Right ventricle myocardium inferior (tissue), 1 donor: Measurements from ENCODE around the gene CADPS2. TPM values are rescaled to one million over a fixed set of nuclear protein-coding genes. Genes with fewer than 3 reads are reported as not detected.
"Not testable (repeated sequence)": the region's sequence is repeated elsewhere in the genome, so short reads cannot be mapped to it uniquely, and the experiment has no call there.

Experiments
- ATAC-seq: fragments of 200-7000 bp; cut with Tn5 transposase; one replicate; pipeline ENCODE4 v1.9.1; 2020; ENCODE audit warnings: mild to moderate bottlenecking, moderate library complexity
- DNase-seq: peaks from one replicate; pipeline ENCODE4 v3.0.0; 2021; ENCODE audit errors: missing footprints
- intact Hi-C: fragments of 100-400 bp; cut with DNase I; formaldehyde crosslinking; loops from one replicate; pipeline ENCODE4 v1.11.0; 2022
- total RNA-seq: library from RNA; stranded (reverse); fragmentation: NEBNext Ultra II Directional; extraction: Animal tissue kit (Norgen Biotek cat#: 25700); gene quantifications from one replicate; pipeline ENCODE4 v1.2.1, GENCODE V29; 2021
- donor health status: DM: no; HTN: yes; CAD: no; lungs with severe emphysema.

Gene CADPS2
- total RNA-seq, 1 donor from 2014 or later = 20.8 TPM

- intact Hi-C loops = no loop called here
- DNase-seq (no peak), ATAC-seq (no peak)
Measured at GRCh38 chr7:122689346-122690109, 196.7 kb downstream of the CADPS2 start.

DNA sequence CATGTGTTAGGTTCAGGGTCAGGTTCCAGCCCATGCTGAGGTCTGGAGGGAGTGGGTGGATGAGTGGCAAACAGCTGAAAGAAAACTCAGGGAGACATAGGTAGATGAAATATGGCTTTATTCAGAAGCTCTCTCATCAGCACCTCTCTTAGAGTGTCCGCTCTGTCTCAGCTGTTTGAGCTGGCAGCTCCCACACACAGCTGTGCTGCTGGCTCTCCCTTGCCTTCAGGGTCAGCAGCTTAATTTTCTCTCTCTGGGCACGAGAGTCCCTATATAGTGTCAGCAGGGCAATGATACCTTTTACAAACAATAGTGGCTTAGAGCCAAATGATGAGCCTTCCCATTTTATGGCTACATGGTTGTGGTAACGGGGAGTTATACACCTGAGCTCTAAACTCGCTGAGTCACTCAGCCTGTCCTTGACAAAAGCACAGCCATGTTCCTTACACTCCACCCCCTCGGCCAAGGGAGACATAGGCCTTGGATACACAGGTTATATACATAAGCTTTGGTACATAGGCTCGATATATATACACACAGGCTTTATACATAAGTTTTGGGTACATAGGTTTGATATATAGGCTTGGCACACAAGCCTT lies 197.8 kb downstream of the CADPS2 start:
- DNase-seq (no peak), ATAC-seq (peak; percentile 9)
- intact Hi-C loops = no loop called here

- intact Hi-C loops = no loop called here
- no peak for DNase-seq
- ATAC-seq = no peak
Measured at GRCh38 chr7:122686360-122686878, 199.8 kb downstream of the CADPS2 start.

DNA sequence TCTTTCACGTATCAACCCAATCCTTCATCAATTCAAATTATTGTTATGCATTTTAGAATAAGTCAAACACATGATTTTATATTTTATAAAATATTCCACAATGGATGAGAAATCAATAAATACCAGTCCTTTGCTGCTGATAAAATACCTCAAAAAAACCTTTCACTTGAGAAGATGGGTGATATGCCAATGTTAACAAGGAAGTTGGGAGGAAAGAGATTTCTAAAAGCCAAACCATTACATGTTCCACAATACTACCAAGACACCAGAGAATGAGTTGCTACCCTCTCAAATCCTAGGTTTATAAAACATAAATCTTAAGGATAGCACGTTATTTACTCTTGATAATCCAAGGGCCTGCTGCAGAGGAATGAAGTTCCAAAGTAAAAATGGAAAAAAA lies 201.8 kb downstream of the CADPS2 start:
- ATAC-seq (no peak), DNase-seq (no peak)
- intact Hi-C loops = no loop called here

DNA sequence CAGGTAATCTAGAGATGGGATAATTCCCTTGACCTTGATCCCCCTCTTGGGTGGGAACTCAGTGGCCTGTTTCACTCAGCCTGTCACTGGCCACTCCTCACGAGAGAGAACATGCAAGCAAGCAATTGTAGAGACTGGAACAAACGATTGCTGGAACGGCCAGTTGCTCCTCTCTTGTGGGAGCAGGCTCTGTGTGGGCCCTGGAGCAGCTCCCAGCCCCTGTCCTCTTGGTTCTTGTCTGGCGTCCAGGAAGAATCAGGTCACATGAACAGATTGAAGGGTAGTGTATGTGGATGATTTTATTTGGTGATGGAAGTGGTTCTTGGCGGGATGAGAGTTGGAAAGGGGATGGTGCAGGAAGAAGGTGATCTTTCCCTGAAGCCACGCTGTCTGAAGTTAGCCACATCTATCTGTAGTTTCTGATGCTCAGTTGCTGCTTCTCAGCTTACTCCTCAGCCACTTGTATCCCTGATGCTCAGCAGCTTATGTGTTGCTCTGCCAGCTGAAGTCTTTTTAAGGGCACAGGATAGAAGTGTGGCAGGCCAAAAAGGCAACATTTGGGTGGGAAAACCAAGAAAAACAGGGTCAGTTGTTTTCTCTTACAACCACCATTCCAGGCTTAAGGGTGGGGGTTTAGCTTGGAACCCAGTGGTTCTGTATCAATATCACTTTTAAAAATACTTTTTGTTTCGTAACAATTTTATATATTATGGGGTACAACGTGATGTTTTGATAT lies 203.3 kb downstream of the CADPS2 start:
- intact Hi-C loops = no loop called here
- DNase-seq (no peak), ATAC-seq (peak; percentile 84)

DNA sequence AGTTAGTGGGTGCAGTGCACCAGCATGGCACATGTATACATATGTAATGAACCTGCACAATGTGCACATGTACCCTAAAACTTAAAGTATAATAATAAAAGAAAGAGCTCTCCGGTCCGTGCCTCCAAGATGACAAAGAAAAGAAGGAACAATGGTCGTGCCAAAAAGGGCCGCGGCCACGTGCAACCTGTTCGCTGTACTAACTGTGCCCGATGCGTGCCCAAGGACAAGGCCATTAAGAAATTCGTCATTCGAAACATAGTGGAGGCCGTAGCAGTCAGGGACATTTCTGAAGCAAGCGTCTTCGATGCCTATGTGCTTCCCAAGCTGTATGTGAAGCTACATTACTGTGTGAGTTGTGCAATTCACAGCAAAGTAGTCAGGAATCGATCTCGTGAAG lies 205.1 kb downstream of the CADPS2 start:
- ATAC-seq, intact Hi-C loops, DNase-seq: not testable (repeated sequence)

- intact Hi-C loops = no loop called here
- no peak for ATAC-seq
- no peak for DNase-seq
Measured at GRCh38 chr7:122679813-122680212, 206.4 kb downstream of the CADPS2 start.

GRCh38 chr7:122679269-122679709 lies 207.0 kb downstream of the CADPS2 start:
- intact Hi-C loops = not testable (repeated sequence)

DNA sequence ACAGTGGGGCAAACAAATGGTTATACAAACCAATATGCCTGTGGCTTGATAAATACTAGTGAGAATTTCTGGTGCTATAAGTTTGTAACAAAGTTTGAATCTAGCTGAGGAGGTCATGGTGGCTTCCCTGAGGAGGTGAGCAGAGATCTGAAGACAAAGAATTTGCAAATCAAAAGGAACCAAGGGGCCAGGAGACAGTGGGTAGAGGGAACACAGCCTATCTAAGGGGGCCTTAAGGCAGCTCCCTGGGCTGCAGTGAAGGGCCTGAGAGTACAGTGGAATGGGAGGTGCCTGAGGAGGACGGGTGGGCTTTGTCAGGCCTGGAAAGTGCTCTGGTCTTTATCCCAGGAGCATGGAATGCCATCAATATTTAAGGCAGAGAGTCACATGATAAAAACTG lies 209.1 kb downstream of the CADPS2 start:
- DNase-seq = no peak
- no peak for ATAC-seq
- intact Hi-C loops = no loop called here

More at GRCh38 chr7:122679269-122679709, 207.0 kb downstream of the CADPS2 start:
- not testable (repeated sequence) for DNase-seq, ATAC-seq

- DNase-seq (no peak), ATAC-seq (no peak)
- intact Hi-C loops = no loop called here
Measured at GRCh38 chr7:122676466-122676865, 209.8 kb downstream of the CADPS2 start.

GRCh38 chr7:122675621-122676020 lies 210.6 kb downstream of the CADPS2 start:
- ATAC-seq (no peak), DNase-seq (no peak)
- intact Hi-C loops = no loop called here

- intact Hi-C loops = no loop called here
- DNase-seq = no peak
- ATAC-seq = no peak
Measured at GRCh38 chr7:122675011-122675410, 211.2 kb downstream of the CADPS2 start.

DNA sequence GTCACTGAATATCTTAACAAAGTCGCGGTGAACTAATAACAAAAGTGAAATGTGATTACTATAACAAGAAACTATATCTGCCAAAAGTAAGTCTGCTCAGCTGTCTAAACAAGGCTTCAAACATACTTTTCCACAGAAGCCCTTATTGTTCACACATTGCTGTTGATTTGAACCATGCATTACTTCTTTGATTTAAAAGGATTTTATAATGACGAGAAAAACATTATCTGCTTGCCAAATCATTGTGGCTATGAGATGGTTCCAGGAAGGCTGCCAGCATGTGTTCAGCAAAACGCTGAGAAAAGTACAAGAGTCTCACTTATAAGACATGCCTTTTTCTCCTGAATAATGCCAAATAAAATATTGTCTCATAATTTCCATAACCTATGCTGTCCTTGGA lies 211.8 kb downstream of the CADPS2 start:
- DNase-seq = no peak
- intact Hi-C loops = no loop called here

DNA sequence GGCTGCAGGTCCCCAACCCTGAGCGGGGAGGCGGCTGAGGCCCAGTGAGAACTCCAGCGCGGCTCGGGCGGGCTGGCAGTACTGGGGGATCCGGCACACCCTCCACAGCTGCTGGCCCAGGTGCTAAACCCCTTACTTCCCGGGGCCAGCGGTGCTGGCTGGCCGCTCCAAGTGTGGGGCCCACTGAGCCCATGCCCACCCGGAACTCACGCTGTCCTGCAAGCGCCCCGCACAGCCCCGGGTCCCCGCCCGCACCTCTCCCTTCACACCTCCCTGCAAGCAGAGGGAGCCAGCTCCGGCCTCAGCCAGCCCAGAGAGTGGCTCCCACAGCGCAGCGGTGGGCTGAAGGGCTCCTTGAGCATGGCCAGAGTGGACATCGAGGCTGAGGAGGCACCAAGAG lies 212.3 kb downstream of the CADPS2 start:
- DNase-seq = no peak
- intact Hi-C loops = no loop called here
- ATAC-seq = no peak

More for the DNA sequence above, 211.8 kb downstream of the CADPS2 start:
- no peak for ATAC-seq

GRCh38 chr7:122672536-122672935 lies 213.7 kb downstream of the CADPS2 start:
- no peak for ATAC-seq
- intact Hi-C loops = no loop called here
- no peak for DNase-seq

DNA sequence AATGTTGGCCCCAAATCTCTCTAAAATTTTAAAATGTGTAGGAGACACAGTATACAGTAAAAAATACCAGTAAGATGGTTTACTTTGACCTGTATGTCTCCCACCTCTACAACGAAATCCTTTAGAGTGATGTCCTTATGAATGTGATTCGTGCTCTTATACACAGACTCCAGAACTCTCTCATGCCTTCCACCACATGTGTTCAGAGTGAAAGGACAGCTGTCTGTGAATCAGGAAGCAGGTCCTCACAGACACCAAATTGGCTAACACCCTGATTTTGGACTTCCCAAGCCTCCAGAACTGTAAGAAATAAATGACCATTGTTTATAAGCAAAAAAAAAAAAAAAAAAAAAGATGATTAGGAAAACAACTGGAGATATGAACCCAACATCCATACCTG lies 222.5 kb downstream of the CADPS2 start:
- no peak for ATAC-seq
- intact Hi-C loops = no loop called here

DNA sequence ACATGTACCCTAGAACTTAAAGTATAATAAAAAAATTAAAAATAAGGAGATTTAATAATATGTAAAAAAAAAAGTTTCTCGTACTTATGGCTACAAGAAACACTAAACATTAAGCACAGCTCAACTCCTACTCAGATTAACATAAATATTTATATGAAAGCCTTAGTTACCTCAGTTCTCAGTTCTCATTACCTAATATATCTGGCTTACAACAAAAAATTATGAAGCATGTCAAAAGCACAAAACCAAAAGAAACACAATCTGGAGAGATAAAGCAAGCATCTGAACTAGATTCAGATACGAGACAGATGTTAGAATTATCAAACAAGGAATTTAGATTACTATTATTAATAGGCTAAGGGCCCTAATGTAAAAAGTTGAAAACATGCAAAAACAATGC lies 227.4 kb downstream of the CADPS2 start:
- no peak for ATAC-seq
- intact Hi-C loops = no loop called here
- no peak for DNase-seq

More for the DNA sequence above, 222.5 kb downstream of the CADPS2 start:
- no peak for DNase-seq

DNA sequence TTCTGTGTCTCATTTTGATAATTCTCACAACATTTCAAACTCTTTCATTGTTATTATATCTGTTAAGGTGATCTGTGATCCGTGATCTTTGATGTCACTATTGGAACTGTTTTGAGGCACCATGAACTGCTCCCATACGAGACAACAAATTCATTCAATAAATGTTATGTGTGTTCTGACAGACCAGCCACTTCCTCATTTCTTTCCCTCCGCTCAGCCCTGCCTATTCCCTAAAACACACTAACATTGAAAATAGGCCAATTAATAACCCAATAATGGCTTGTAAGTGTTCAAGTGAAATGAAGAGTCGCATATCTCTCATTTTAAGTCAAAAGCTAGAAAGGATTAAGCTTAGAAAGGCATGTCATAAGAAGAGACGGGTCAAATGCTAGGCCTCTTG lies 232.6 kb downstream of the CADPS2 start:
- DNase-seq (no peak), ATAC-seq (no peak)
- intact Hi-C loops = no loop called here

GRCh38 chr7:122652876-122653275 lies 233.4 kb downstream of the CADPS2 start:
- DNase-seq (no peak), ATAC-seq (no peak)
- intact Hi-C loops = no loop called here

GRCh38 chr7:122651451-122651850 lies 234.8 kb downstream of the CADPS2 start:
- DNase-seq (no peak), ATAC-seq (no peak)
- intact Hi-C loops = no loop called here
